Stimulated activated CD8-positive, alpha-beta memory T cell treated with anti-CD3 and anti-CD28 coated beads, Interleukin-12 subunit alpha, Interleukin-12 subunit beta, amount 100 ng/mL, for 4 hours (primary cell): ENCODE measurements around the gene SLC4A8.
"Not testable (repeated sequence)": the region's sequence is repeated elsewhere in the genome, so short reads cannot be mapped to it uniquely, and the experiment has no call there.

ENCODE experiments used
- DNase-seq: peaks from one replicate; pipeline ENCODE4 v3.0.0-alpha.2; 2020; ENCODE audit warnings: low read depth

Gene SLC4A8

GRCh38 chr12:51480978-51481377, 56.3 kb downstream of the SLC4A8 start:
- no peak for DNase-seq

- no peak for DNase-seq
Observed at GRCh38 chr12:51482929-51483697, 58.5 kb downstream of the SLC4A8 start.

GRCh38 chr12:51484119-51484518, 59.5 kb downstream of the SLC4A8 start:
- no peak for DNase-seq

- no peak for DNase-seq
Observed at GRCh38 chr12:51488281-51488680, 63.6 kb downstream of the SLC4A8 start.

GRCh38 chr12:51493281-51493680, 68.7 kb downstream of the SLC4A8 start:
- DNase-seq: no peak

GRCh38 chr12:51496895-51497294, 72.3 kb downstream of the SLC4A8 start:
- no peak for DNase-seq

- no peak for DNase-seq
Observed at GRCh38 chr12:51504851-51505250, 80.2 kb downstream of the SLC4A8 start.

GRCh38 chr12:51505360-51506105, 80.9 kb downstream of the SLC4A8 start:
- no peak for DNase-seq

- no peak for DNase-seq
Observed at GRCh38 chr12:51507178-51507577, 82.5 kb downstream of the SLC4A8 start.

GRCh38 chr12:51508285-51508684, 83.7 kb downstream of the SLC4A8 start:
- no peak for DNase-seq

- DNase-seq: no peak
Observed at GRCh38 chr12:51511546-51512260, 87.1 kb downstream of the SLC4A8 start.

- no peak for DNase-seq
Observed at GRCh38 chr12:51512438-51512837, 87.8 kb downstream of the SLC4A8 start.

GRCh38 chr12:51515037-51515436, 90.4 kb downstream of the SLC4A8 start:
- not testable (repeated sequence) for DNase-seq

GRCh38 chr12:51517316-51517715, 92.7 kb downstream of the SLC4A8 start:
- no peak for DNase-seq

GRCh38 chr12:51517800-51518199, 93.2 kb downstream of the SLC4A8 start:
- DNase-seq: no peak

GRCh38 chr12:51519755-51520154, 95.1 kb downstream of the SLC4A8 start:
- no peak for DNase-seq

- DNase-seq: no peak
Observed at GRCh38 chr12:51520576-51521325, 96.1 kb downstream of the SLC4A8 start.

GRCh38 chr12:51521554-51522276, 97.1 kb downstream of the SLC4A8 start:
- no peak for DNase-seq

- no peak for DNase-seq
Observed at GRCh38 chr12:51522696-51523095, 98.1 kb downstream of the SLC4A8 start.

- DNase-seq: no peak
Observed at GRCh38 chr12:51524386-51524901, 99.8 kb downstream of the SLC4A8 start.

- no peak for DNase-seq
Observed at GRCh38 chr12:51525518-51525917, 100.9 kb downstream of the SLC4A8 start.
